NCI-H2227 (cell line): ENCODE measurements around the gene DVL1.

ENCODE experiments used
- DNase-seq: peaks from one replicate; lab custom pipeline; 2025; ENCODE audit not compliant: unreplicated experiment; lab: John Stamatoyannopoulos, UW

The DVL1 gene

DNA sequence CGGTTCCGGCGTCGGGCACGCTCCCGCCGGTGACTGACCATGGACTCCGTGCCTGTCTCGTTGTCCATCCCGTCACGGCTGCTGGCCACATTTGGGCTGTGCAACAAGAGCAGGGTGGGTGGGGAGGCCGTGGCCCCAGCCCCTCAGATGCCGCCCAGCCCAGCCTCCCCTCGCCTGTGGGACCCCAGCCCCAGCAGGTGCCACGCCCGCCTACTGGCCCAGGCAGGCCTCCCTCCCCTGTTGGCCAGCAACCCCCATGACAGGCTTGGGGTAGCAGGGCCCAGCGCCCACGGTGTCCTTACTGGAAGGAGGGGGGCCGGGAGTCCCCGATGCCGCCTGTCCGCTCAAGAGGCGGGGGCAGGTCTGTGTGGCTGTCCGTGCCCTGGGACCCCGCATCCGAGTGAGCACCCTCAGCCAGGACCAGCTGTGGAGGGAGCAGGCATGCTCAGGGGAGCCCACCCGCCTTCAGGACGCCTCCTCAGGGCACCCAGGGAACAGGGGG lies 7.1 kb downstream of the DVL1 start:
- no peak for DNase-seq

DNA sequence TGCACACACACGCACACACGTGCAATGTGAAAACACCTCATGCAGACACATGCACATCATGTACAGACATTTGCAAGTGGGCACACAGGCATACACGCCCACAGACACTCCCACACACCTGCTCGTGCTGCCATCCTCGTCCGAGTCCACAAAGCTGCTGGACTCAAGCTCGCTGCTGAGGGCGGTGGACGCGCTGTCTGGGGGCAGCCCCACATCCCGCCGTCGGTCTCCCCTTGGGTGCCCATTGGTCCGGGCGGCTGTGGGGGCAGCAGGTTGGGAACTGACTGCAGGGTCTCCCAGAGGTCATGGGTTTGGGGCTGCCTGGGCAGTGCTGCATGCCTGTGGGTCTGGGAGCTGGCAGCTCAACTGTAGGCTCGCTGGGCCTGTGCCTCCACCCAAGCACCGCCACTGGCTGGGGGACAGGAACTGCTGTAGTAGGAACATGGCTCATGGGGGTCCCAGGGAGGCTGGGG lies 7.6 kb downstream of the DVL1 start:
- DNase-seq = no peak

DNA sequence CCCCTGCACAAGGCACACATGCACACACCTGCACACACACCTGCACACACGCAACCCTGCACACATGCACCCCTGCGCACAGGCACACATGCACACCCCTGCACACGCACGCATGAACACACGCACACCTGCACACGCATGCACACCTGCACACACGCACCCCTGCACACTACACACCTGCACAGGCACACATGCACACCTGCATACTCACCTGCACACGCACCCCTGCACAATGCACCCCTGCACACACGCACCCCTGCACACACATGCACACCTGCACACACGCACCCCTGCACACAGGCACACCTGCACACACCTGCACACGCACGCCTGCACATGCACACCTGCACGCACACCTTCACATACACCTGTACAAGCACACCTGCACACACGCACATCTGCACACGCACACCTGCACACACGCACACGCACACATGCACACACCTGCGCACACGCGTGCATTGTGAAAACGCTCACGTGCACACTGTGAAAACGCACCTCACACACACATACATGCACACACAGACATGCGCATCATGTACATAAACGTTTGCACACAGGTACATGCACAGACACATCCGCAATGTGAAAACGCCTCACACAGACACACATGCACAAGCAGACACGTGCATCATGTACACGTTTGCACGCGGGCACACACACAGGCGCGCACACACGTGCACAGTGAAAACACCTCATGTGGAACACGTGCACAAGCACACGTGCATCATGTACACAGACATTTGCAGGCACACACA lies 8.2 kb downstream of the DVL1 start:
- DNase-seq = no peak

DNA sequence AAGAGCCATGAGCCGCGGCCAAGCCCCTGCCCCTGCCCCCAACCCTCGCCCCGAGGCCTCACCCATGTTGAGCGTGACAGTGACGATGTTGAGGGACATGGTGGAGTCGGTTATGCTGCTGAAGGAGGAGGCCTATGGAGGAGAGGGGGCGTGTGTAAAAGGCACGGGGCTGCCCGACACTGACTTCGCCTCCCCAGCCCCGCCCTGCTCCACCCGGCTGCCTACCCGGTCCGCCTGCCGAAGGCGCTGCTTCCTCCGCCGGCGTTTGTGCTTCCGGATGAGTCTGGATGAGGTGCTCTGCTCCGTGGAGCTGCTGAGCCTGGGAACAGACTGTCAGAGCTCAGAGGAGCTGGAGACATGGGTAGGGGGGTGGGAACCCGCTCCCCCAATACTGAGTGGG lies 9.0 kb downstream of the DVL1 start:
- no peak for DNase-seq

DNA sequence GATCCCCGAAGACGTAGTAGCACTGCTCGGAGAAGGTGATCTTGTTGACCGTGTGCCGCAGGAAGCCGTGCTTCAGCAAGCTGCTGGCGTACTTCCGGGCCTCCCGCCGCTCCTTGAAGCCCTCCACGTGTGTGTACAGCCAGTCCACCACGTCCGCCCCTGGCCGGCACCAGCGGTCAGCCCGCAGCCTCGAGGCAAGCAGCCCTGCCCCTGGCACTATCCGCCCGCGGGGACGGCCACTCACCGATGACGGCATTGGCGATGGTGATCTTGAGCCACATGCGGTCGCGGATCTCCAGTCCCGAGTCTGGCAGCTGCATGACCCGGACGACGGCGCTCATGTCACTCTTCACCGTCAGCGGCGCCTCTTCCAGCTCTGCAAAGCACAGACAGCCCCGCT lies 10.9 kb downstream of the DVL1 start:
- no peak for DNase-seq

DNA sequence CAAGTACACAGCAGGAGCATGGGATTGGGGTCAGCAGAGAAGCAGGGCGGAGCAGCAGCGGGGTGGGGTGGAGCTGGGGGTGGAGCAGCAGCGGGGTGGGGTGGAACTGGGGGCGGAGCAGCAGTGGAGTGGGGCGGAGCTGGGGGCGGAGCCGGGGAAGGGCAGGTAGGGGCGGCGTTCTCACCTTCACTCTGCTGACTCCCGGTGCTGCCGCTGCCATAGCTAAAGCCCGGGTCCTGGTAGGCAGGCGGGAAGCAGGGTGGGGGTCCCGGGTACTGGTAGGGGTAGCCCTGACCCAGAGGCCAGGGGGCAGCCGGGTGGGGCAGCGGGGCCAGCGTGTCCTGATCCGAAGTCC lies 11.4 kb downstream of the DVL1 start:
- no peak for DNase-seq

DNA sequence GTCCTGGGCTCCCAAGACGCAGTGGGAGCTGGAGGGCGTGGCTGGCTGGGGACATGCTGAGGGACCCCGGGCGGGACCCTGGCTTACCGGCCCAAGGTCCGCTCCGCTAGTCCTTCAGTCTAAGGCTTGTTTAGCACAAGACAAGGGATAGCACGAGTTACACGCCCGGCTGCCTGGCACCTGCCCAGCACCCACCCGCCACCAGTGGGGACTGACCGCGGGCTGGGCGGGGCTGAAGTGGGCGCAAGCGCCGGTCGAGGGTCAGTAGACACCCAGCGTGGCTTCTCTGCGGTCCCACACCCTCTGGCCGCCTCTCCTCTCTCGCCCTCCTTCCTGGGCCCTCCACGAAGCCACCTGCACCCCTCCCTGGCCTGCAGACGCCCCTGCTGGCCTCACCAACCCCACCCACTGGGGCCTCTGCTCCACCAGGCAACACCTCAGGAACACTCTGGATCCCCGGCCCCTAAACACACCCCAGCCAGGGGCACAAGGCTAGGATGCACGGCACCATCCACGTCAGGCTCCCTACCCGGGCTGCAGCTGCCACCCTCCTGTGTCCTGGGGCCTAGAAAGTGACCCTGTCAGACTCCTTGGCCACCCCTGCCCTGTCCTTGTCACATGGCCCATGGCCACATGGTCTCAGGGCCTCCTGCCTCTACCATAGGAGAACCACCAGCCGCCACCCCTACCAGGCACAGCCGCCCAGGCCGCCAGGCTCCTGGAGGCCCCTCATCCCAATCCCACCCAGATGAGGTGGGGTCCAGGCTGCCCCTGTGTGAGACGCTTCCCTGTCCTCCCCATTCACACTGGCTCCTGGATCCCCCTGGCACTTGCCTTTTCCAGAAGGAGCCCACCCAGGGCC lies 12.1 kb downstream of the DVL1 start:
- DNase-seq = no peak

DNA sequence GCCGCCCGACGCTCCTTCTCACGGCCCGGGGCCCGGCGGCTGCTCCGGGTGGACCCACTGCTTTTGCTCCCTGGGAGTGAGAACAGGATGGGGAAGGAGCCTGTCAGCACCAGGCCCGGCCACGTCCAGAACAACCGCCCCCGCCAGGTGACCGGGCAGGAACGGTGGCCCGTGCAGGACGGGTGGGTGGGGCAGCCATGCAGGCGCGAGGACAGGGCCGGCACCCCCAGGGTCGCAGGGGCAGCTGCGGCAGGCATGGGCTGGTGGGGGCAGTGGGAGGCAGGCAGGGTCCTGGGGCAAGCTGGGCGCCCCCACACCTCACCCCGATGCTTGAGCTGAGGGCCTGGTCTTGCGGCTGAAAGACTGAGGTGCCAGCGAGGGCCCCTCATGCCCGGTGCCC lies 12.8 kb downstream of the DVL1 start:
- DNase-seq = no peak

DNA sequence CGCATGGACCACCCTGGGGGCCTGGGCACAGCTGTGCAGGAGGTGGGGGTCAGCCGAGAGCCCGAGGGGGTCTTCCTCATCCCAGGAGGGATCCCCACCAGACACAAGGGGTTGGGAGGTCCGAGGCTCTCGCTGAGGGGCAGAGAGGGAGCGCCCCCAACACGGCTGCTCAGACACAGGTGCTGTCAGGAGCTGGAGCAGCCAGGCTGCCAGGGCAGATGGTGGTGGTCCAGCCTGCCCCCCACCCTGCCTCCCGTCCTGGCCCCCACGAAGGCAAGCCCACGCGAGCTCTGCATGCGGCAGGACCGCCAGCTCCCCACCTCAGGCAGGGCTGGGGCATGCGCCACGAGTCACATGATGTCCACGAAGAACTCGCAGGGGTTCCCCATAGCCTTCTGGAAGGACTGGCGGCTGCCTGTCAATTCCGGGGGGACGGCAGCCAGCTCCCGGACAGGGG lies 13.4 kb downstream of the DVL1 start:
- no peak for DNase-seq

DNA sequence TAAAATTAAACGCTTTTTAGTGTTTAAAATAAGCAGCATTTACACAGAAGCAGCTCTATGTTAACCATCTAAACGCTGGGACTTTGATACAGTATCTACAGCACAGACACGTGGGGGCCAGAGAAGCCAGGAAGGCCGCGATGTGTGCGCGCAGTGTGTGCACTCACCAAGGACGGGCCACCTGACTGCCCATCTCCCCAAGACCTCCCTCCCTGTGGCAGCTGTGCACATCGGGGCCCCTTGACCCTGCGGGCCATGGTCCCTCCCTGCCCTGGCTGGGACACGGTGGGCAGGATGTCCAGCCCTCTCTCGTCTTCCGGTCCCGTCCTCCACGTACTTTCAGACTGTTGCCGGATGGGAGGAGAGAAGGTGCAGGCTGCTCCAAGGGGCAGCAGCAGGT lies 13.9 kb downstream of the DVL1 start:
- no peak for DNase-seq

DNA sequence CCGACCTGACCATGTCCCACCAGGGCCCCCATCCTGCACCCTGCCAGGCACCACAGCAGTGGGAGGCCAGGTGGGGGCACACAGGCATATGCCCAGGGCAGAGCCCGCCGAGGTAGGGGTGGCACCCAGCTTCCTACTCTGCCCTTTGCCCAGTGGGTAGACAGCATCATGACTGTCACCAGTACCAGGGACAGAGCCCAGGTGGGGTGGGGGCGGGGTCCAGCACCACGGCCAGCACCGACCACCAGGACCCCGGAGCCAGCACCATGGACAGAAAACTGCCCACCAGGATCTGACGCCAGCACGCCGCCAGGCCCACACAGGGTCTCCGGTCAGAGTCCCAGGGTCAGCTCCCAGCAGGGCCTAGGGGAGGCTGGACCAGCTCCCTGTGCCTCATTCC lies 14.4 kb downstream of the DVL1 start:
- no peak for DNase-seq

DNA sequence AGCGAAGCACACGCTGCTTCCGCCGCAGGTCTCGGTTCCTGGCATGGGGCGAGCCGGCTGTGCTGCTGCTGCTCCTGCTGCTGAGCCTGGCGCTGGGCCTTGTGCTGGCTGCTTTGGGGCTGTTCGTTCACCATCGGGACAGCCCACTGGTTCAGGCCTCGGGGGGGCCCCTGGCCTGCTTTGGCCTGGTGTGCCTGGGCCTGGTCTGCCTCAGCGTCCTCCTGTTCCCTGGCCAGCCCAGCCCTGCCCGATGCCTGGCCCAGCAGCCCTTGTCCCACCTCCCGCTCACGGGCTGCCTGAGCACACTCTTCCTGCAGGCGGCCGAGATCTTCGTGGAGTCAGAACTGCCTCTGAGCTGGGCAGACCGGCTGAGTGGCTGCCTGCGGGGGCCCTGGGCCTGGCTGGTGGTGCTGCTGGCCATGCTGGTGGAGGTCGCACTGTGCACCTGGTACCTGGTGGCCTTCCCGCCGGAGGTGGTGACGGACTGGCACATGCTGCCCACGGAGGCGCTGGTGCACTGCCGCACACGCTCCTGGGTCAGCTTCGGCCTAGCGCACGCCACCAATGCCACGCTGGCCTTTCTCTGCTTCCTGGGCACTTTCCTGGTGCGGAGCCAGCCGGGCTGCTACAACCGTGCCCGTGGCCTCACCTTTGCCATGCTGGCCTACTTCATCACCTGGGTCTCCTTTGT lies 15.5 kb downstream of the DVL1 start:
- DNase-seq = no peak

DNA sequence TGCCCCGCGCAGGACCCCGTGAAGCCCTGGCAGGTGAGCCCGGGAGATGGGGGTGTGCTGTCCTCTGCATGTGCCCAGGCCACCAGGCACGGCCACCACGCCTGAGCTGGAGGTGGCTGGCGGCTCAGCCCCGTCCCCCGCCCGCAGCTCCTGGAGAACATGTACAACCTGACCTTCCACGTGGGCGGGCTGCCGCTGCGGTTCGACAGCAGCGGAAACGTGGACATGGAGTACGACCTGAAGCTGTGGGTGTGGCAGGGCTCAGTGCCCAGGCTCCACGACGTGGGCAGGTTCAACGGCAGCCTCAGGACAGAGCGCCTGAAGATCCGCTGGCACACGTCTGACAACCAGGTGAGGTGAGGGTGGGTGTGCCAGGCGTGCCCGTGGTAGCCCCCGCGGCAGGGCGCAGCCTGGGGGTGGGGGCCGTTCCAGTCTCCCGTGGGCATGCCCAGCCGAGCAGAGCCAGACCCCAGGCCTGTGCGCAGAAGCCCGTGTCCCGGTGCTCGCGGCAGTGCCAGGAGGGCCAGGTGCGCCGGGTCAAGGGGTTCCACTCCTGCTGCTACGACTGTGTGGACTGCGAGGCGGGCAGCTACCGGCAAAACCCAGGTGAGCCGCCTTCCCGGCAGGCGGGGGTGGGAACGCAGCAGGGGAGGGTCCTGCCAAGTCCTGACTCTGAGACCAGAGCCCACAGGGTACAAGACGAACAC lies 16.3 kb downstream of the DVL1 start:
- DNase-seq = no peak

DNA sequence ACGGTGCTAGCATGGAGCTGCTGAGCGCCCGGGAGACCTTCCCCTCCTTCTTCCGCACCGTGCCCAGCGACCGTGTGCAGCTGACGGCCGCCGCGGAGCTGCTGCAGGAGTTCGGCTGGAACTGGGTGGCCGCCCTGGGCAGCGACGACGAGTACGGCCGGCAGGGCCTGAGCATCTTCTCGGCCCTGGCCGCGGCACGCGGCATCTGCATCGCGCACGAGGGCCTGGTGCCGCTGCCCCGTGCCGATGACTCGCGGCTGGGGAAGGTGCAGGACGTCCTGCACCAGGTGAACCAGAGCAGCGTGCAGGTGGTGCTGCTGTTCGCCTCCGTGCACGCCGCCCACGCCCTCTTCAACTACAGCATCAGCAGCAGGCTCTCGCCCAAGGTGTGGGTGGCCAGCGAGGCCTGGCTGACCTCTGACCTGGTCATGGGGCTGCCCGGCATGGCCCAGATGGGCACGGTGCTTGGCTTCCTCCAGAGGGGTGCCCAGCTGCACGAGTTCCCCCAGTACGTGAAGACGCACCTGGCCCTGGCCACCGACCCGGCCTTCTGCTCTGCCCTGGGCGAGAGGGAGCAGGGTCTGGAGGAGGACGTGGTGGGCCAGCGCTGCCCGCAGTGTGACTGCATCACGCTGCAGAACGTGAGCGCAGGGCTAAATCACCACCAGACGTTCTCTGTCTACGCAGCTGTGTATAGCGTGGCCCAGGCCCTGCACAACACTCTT lies 17.0 kb downstream of the DVL1 start:
- no peak for DNase-seq

DNA sequence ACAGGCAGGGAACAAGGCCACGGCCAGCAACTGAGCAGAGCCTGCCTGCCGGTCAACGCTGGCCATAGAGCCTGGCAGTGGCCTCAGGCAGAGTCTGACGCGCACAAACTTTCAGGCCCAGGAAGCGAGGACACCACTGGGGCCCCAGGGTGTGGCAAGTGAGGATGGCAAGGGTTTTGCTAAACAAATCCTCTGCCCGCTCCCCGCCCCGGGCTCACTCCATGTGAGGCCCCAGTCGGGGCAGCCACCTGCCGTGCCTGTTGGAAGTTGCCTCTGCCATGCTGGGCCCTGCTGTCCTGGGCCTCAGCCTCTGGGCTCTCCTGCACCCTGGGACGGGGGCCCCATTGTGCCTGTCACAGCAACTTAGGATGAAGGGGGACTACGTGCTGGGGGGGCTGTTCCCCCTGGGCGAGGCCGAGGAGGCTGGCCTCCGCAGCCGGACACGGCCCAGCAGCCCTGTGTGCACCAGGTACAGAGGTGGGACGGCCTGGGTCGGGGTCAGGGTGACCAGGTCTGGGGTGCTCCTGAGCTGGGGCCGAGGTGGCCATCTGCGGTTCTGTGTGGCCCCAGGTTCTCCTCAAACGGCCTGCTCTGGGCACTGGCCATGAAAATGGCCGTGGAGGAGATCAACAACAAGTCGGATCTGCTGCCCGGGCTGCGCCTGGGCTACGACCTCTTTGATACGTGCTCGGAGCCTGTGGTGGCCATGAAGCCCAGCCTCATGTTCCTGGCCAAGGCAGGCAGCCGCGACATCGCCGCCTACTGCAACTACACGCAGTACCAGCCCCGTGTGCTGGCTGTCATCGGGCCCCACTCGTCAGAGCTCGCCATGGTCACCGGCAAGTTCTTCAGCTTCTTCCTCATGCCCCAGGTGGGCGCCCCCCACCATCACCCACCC lies 17.9 kb downstream of the DVL1 start, which contains the start of gene TAS1R3:
TSS of gene TAS1R3 (plus strand) at position 213 of the 898 bp plus-strand sequence. CDS start at position 279, 66 bp downstream.
- no peak for DNase-seq

DNA sequence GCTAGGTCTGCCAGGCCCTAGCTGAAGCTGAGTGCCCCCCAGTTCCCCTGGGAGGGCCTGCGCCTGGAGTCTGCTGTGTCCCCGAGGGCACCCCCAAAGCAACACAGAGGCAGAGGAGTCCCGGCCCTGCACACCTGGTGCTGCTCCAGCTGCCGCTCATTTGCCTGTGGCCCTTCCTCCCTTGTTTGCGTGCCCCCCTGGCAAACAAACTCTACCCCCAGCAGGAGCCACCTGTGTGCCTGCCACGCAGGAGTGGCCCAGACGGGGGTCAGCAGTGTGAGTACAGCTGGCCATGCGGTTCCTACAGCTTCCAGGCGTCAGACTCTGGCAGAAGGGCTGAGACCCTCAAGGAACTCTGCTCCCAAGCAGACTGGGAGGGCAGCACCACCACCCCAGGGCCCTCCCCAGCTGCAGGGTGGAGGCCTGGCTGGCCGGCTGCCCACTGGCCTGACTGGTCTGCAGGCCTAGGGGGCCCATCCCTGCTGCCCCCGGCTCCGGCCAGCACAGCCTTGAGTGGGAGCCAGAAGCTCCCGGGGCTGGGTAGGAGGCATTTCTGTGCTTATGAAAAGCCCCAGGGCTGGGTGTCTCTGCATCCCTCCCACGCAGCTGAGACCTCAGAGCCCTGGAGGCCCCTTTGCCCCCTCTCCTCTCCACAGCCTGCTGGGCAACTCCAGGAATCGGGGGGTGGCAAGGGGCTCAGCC lies 18.7 kb downstream of the DVL1 start:
- no peak for DNase-seq

DNA sequence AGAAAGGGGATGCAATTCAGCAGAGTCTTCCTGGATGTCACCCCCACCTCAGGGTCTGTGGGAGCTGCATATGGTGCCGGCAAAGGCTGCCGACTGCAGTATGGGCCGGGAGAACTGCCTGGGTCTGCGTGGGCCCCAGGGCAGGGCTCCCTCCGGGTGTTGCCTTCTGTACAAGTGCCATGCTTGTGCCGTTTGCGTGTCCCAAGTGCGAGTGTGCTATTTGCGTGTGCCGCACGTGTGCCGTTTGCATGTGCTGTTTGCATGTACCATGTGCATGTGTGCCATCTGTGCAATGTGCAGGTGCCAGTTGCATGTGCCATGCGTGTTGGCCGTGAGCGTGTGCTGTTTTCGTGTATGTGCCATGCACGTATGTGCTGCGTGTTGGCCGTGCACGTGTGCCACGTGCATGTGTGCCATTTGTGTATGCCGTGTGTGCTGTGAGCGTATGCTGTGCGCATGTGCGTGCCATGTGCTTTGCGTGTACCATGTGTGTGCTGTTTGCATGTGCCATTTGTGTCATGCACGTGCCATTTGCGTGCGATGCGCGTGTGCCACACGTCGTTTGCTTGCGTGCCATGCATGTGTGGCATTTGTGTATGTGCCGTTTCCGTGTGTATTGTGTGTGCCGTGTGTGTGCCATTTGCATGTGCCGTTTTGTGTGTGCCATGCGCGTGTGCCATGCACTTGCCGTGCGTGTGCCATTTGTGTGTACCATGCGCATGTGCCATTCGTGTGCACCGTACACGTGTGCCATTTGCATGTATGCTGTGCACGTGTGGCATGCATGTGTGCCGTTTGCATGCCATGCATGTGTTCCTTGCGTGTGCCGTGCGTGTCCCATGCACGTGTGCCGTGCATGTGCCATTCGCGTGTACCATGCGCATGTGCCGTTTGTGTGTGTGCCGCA lies 19.7 kb downstream of the DVL1 start:
- no peak for DNase-seq
